ENCODE data around the gene HYOU1.
"Not testable (repeated sequence)": the region's sequence is repeated elsewhere in the genome, so short reads cannot be mapped to it uniquely, and the experiment has no call there.

The HYOU1 gene, protein sequence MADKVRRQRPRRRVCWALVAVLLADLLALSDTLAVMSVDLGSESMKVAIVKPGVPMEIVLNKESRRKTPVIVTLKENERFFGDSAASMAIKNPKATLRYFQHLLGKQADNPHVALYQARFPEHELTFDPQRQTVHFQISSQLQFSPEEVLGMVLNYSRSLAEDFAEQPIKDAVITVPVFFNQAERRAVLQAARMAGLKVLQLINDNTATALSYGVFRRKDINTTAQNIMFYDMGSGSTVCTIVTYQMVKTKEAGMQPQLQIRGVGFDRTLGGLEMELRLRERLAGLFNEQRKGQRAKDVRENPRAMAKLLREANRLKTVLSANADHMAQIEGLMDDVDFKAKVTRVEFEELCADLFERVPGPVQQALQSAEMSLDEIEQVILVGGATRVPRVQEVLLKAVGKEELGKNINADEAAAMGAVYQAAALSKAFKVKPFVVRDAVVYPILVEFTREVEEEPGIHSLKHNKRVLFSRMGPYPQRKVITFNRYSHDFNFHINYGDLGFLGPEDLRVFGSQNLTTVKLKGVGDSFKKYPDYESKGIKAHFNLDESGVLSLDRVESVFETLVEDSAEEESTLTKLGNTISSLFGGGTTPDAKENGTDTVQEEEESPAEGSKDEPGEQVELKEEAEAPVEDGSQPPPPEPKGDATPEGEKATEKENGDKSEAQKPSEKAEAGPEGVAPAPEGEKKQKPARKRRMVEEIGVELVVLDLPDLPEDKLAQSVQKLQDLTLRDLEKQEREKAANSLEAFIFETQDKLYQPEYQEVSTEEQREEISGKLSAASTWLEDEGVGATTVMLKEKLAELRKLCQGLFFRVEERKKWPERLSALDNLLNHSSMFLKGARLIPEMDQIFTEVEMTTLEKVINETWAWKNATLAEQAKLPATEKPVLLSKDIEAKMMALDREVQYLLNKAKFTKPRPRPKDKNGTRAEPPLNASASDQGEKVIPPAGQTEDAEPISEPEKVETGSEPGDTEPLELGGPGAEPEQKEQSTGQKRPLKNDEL

DNA sequence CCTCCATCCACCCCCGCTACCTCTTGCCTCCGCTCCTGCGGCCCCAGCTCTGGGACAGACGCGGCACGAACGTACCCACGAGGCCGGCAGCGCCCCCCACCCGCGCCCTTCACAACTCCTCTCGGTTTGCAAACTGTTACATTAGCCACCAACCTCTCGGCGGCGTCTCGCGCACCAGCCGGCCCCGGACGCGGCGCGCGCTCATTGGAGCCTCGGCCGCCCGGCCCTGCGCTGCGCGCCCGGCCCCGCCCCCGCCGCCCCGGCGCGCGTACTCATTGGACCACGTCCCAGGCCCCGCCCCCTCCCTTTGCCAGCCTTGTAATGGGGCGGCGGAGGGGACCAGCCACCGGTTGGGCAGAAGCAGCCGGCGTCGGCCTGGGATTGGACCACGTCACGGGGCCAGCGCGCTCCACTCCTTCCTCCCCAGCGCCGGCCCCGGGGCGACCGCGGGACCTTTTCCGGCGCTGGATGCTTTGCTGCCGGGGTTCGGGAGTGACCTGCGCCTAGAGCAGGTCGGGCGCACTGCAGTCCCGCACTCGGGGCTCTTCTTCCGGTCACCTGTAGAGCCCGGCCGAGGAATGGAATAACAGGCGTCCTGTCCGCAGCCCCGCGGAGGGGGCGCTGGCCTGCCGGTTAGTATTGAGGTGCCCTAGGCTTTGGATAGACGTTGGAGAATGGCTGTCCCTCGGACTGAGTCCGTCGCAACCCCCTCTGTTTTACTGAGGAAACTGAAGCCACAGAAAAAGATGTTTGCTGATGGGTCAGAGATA is at the start of gene HYOU1:
Gene HYOU1 (minus strand): TSS at position 206 of the 770 bp plus-strand sequence. CDS start 1,045 bp downstream, outside the sequence.
- DNase-seq (ENCODE audit: low spot score) = peak; percentile 99
- in situ Hi-C loops (cut with MboI; ENCODE audit: low sequenced_read_pairs, unreplicated experiment) = no loop called here
- TF ChIP-seq, protein P1, sequence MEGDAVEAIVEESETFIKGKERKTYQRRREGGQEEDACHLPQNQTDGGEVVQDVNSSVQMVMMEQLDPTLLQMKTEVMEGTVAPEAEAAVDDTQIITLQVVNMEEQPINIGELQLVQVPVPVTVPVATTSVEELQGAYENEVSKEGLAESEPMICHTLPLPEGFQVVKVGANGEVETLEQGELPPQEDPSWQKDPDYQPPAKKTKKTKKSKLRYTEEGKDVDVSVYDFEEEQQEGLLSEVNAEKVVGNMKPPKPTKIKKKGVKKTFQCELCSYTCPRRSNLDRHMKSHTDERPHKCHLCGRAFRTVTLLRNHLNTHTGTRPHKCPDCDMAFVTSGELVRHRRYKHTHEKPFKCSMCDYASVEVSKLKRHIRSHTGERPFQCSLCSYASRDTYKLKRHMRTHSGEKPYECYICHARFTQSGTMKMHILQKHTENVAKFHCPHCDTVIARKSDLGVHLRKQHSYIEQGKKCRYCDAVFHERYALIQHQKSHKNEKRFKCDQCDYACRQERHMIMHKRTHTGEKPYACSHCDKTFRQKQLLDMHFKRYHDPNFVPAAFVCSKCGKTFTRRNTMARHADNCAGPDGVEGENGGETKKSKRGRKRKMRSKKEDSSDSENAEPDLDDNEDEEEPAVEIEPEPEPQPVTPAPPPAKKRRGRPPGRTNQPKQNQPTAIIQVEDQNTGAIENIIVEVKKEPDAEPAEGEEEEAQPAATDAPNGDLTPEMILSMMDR (IDR thresholded peaks at IDR 0.05; ENCODE audit: borderline replicate concordance, control extremely low read depth, extremely low read depth, insufficient read depth, missing control alignments) = peak; percentile 31

DNA sequence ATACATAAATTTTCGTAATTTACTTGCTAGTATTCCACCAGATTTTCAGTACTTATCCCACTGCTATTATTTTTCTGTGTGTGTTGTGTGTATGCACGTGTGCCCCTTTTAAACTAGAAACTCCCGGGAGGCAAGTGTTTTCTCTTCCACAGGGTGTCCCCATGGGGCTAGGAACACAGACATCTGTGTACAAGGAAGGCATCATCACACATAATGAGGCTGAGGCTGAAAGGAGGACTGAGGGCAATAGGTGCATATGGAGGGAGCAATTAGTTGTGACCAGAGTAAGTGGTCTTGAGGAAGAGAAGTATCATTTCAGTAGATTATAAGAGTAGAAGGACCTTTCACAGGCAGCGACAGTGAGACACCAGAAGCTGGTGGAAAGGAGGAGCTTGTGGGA is 46.8 kb upstream of the HYOU1 start:
- in situ Hi-C loops (cut with MboI; ENCODE audit: low sequenced_read_pairs, unreplicated experiment) = no loop called here
- TF ChIP-seq, protein P1 (IDR thresholded peaks at IDR 0.05; ENCODE audit: borderline replicate concordance, control extremely low read depth, extremely low read depth, insufficient read depth, missing control alignments) = no peak
- DNase-seq (ENCODE audit: low spot score) = no peak

DNA sequence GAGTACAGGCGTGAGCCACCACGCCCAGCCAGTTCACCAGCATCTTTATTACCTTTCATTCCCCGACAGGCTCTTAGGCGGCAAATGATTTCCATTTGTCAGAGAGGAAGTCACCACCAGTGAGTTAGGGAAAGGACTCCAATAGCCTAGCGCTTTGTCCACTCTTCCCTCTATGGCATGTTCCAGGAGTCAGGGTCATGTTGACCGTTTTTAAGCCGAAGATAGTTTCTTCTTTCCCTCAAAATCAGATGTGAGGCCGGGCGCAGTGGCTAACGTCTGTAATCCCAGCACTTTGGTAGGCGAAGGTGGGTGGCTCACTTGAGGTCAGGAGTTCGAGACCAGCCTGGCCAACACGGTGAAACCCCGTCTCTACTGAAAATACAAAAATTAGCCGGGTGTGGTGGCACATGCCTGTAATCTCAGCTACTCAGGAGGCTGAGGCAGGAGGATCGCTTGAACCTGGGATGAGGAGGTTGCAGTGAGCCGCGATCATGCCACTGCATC is 46.2 kb upstream of the HYOU1 start:
- DNase-seq (ENCODE audit: low spot score); in situ Hi-C loops (cut with MboI; ENCODE audit: low sequenced_read_pairs, unreplicated experiment): not testable (repeated sequence)

DNA sequence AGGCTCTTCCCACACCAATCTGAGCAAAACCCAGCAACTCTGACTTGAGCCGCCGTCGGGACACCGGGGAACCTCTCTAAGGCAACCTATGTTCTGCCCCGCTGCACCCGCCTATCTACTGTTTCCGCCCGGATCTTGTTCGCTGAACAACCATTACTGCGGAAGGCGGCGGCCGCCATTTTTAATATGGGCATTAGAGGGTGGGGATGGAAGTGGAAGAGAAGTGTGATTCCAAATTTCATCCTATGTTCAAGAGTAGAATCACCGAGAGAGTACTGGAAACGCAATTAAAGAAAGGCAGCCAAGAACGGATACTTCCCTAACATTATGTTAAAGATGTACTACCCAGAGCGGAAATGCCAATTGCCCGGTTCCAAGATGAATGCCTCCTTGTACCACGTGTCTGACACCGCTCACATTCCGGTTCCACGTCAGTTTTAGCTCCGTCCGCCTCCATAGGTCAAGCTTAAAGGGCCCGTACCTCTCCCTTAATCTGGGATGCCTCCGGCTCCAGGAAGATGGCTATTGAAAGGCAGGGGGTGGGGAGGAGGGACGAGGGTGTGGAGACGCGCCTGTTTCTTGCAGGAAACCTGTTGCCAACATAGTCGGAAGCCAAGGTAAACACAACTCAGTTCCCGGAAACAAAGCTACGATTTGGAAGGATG is 44.9 kb upstream of the HYOU1 start, which contains the start of gene DPAGT1:
Gene DPAGT1 (minus strand): TSS at position 95 of the 665 bp plus-strand sequence. CDS start 198 bp downstream, outside the sequence.
- in situ Hi-C loops (cut with MboI; ENCODE audit: low sequenced_read_pairs, unreplicated experiment) = no loop called here

DNA sequence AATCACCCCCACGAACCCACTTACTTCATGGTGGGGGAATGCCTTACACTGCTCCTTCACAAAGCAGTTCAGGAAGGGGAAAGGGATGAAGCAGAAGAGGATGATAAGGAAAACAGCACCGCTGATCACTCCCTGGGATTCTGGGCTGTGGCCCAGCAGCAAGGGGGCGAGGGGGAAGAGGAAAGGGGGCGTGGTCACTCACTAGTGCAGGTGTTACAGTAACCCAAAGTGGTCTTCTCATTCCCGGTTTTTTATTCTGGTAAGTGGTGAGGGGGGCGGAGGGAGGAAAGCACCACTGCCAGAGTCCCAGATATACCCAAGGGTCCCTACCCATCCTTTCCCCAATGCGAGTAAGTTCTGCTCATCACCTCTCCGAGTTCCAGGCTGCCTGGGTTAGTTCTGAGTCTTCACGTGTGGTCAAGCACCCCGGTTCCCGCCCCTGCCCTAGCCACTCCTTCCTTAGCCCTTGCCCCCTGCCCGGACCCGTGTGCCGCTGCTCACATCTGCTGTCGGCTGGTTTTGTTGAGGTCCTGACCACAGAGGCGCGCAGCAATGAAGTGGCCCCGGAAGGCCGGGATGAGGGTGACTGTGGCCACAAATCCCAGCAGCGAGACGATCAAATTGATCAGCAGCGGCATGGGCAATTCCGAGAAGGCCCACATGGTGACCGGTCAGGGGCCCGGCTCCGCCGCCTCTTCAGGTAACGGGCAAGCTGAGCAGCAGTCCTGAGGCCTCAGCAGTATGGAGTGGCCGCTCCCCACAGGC is 44.2 kb upstream of the HYOU1 start:
- TF ChIP-seq, protein P1 (IDR thresholded peaks at IDR 0.05; ENCODE audit: borderline replicate concordance, control extremely low read depth, extremely low read depth, insufficient read depth, missing control alignments) = no peak
- in situ Hi-C loops (cut with MboI; ENCODE audit: low sequenced_read_pairs, unreplicated experiment) = no loop called here
- no peak for DNase-seq (ENCODE audit: low spot score)

More for the DNA sequence above, 44.9 kb upstream of the HYOU1 start, which contains the start of gene DPAGT1:
- TF ChIP-seq, protein P1 (IDR thresholded peaks at IDR 0.05; ENCODE audit: borderline replicate concordance, control extremely low read depth, extremely low read depth, insufficient read depth, missing control alignments) = no peak
- DNase-seq (ENCODE audit: low spot score) = peak; percentile 80
